NCI-H2081 (cell line): Measurements from ENCODE around the gene TEX19.
"Not testable (repeated sequence)": the region's sequence is repeated elsewhere in the genome, so short reads cannot be mapped to it uniquely, and the experiment has no call there.

Experiments used
- DNase-seq, 2 experiments: peaks; one replicate each; lab custom pipeline; 2025; lab: John Stamatoyannopoulos, UW

TEX19 gene

DNA sequence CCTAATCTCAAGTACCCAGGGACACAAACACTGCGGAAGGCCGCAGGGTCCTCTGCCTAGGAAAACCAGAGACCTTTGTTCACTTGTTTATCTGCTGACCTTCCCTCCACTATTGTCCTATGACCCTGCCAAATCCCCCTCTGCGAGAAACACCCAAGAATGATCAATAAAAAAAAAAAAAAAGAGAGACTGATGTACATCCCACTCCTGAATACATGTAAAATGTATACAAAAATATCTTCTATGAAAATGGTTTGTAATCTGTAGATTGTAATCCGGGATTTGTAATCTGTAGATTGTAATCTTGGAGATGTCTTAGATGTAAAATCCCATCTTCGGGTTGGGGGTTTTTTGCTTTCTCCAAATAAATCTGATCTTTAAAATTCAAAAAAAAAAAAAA lies 18.2 kb downstream of the TEX19 start:
- DNase-seq: not testable (repeated sequence)

DNA sequence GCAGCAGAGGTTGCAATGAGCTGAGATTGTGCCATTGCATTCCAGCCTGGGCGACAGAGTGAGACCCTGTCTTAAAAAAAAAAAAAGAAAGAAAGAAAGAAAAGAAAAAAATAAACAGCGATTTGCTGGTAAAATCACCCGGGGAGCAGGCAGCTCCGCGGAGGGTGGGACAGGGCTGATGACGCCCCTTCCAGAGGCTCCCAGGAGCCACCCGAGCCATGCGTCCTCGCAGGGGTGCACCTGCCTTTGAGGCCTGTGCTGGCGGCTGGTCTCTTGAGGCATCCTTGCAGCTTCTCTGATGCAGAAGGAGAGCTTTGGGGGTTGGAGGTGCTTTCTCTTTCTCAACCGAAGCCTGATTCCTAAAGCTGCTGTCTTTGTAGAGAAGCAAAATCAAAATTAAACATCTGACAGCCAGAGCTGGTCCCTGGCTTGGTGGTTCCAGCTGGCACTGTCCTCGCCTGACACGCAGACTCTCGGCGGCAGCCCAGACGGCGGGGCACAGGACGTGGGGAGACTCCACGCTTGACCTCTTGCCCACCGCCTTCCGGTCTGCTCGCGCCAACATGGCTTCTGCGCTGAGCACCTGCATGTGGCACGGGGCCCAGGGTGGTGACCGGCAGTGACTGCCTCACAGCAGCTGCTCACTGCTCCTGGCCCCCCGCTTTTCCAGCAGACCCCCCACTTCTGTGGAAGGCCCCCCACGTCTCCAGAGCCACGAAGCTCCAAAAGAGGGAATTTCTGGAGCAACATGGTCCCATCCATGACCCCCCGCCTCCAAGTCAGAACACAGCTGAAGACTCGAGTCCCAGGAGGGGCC lies 19.1 kb downstream of the TEX19 start:
- no peak for DNase-seq

DNA sequence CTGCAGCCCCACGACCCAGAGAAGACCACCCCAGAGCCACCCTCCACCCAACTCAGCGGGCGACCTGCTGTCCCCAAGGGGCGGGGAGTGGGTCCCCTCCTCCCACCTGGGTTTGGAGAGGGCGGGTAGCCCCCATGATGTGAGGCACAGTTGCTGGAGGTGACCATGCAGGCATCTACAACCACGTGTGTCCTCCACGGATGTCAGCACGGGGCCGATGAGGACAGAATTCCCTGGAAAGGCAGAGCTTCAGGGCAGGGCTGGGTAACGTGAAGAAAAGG lies 19.6 kb downstream of the TEX19 start:
- DNase-seq: no peak

GRCh38 chr17:82380860-82381702 lies 22.0 kb downstream of the TEX19 start:
- DNase-seq: no peak

DNA sequence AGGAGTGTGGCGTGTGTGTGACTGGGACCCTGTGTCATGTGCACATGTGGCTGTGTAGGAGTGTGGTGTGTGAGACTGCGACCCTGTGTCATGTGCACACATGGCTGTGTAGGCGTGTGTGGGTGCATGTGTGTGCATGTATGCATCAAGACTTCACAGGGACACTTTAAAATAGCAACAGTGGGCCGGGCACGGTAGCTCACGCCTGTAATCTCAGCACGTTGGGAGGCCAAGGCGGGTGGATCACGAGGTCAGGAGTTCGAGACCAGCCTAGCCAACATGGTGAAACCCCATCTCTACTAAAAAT lies 22.6 kb downstream of the TEX19 start:
- DNase-seq: not testable (repeated sequence)

DNA sequence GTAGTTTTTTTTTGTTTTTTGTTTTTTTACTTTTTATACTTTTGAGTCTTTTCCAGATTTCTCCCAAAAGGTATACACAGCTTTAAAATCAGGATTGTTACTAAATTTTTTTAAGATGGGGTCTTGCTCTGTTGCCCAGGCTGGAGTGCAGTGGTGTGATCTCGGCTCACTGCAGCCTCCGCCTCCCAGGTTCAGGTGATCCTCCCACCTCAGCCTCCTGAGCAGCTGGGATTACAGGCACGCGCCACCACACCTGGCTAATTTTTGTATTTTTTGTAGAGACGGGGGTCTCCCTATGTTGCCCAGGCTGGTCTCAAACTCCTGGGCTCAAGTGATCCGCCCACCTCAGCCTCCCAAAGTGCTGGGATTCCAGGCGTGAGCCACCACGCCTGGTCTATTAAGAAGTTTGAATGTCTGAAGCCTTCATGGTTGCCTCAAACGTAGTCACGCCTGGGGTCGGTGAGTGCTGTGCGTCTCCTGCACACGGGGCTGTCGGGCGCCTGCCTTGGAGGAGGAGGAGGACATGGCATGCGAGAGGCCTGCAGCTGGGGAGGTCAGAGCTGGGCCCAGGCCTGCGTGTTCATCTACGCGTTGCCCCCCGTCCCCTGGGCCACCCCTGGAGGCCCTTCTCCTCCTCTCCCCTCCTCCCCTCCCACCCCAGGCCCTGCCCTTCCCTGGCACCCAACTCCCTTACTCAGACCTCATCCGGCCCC lies 23.3 kb downstream of the TEX19 start:
- not testable (repeated sequence) for DNase-seq

DNA sequence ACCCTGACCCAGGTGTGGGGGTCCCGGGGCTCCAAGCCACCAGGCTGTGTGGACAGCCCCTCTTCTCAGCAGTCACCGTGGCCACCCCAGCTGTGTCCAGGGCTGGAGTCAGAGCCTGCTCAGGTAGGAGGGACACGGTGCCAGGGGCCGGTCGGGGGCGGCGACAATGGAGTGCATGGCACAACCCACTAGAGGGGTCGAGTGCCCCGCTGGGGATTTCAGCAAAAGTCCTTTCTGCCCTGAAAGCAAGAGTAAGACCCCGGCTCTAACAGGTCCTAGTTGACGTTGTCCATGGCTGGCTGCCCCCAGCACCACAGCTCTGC lies 23.8 kb downstream of the TEX19 start:
- DNase-seq: no peak

- DNase-seq: no peak
Observed at GRCh38 chr17:82383411-82383810, 24.4 kb downstream of the TEX19 start.

- peak in 1 of 2 experiments; percentile 53 for DNase-seq
Observed at GRCh38 chr17:82384051-82384729, 25.1 kb downstream of the TEX19 start.

DNA sequence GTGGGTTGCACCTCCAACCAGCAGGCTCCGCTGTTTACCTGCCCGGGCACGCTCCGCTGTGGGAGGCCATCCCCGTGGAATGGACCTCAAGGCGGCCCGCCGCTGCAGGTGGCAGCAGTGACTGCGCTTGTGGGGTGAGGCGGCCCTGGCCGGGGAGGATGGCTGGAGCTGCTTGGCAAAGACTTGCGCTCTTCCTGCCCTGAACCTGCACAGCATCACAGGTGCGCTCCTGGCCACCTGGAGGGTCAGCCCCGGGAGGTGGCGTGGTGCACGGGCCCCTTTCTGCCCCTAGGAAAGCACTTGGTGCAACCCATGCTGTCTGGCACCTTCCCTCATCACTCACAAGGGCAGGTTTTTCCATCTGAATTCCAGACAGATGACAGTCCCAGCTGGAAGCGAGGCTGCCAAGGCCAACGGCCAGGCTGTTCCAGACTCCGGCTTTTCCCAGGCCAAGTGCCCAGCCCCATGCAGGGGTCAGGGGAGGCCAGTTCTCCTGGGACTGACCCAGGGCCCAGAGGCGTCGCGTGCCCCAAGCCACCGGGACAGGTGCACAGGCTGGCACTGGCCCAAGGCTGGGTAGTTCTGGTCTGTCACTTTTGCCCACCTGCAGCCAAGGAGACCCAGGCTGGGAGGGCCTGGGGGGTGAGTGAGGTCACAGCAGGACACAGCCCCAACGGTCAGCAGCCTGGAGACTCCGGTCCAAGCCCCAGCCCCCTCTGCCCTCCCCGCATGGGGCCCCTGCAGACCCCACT lies 25.9 kb downstream of the TEX19 start:
- peak; percentile 73 to 91 for DNase-seq

DNA sequence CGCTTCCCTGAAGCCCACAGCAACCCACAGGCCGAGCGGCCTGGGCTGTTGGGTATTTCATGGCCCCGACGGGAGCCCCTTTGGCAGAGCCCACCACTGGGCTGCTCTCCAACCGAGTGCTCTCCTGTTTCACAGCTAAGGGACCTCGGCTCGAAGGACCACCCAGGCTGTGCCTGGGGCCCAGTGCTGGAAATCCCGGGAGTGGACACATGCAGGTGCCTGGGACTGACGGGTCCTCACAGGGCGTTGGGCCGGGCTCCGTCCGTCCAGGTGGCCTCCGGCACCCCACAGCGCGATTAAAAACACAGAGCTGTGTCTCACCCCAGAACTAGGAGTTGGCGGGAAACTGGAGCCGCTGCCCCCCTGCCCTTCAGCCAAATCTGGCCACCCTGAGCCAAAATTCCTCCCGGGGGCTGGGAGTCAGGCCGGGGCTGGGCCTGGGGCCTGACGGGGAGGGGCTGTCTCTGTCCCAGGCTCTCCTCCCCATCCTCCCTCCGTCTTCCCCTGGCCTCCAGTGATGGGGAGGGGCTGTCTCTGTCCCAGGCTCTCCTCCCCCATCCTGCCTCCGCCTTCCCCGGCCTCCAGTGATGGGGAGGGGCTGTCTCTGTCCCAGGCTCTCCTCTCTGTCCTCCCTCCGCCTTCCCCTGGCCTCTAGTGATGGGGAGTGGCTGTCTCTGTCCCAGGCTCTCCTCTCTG lies 26.7 kb downstream of the TEX19 start:
- DNase-seq: no peak

DNA sequence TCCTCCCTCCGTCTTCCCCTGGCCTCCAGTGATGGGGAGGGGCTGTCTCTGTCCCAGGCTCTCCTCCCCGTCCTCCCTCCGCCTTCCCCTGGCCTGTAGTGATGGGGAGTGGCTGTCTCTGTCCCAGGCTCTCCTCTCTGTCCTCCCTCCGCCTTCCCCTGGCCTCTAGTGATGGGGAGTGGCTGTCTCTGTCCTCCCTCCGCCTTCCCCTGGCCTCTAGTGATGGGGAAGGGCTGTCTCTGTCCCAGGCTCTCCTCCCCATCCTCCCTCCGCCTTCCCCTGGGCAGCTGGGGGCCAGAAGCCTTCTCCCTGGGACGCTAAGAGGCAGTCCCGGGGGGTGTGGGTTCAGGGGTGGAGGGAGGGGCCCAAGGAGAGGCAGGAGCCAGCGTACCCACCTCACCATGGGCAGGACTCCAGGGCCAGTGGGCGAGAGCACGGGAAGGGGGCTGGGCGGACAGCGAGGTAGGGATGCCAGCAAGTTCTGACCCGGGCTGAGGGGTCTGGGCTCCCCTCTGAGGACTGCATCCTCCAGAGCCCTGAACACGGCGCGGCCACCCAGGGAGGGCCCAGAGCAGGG lies 27.3 kb downstream of the TEX19 start:
- no peak for DNase-seq

DNA sequence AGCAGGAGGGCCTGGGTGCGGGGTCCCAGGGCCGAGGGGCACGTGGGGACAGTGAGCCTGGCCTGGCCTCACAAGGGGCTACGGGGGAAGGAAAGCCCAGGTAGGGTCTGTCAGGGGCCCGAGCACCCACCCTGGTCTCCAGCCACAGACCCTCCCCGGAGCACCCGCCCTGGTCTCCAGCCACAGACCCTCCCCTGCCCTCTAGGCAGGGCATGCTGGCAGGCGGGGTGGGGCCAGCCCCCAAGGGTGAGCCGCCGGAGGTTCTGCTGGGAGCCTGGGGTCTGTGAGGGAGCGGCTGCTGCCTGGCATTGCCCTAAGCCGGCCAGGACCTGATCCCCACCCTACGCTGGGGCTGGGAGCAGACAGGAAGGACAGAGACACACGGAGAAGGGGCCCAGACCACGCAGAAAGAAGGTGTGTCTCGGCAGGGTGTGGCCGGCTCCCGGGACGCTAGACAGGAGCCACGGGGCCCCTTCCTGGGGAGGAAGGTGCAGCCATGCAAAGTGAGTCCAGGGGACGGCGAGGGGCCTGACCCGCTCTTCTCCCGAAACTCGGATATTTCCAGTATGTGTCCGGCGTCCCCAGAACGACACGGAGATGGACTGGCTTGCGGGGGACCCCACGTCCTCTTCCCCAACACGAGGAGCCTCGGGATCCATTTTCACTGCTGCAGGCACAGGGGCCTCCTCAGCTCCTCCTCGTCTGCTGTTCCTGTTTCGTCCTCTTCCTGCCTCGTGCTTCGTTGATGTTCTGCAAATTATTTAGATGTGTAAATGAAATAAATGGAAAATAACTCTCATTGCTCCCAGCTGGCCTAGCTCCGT lies 28.0 kb downstream of the TEX19 start:
- DNase-seq: no peak

GRCh38 chr17:82387705-82388106 lies 28.7 kb downstream of the TEX19 start:
- DNase-seq: no peak

GRCh38 chr17:82388223-82388921 lies 29.3 kb downstream of the TEX19 start:
- DNase-seq: no peak

- no peak for DNase-seq
Observed at GRCh38 chr17:82388922-82389283, 29.9 kb downstream of the TEX19 start.

DNA sequence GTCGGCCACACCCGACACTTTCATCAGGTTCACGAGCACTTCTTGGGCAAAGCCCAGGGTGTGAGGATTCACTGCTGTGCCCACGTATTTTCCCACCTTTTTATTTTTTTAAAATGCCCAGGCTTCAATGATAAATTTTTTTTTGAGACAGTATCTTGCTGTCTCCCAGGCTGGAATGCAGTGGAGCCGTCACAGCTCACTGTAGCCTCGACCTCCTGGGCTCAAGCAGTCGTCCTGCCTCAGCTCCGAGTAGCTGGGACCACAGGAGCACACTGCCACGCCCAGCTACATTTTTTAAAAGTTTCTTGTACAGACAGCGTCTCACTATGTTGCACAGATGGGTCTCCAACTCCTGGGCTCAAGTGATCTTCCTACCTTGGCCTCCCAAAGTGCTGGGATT lies 30.3 kb downstream of the TEX19 start:
- DNase-seq: no peak

DNA sequence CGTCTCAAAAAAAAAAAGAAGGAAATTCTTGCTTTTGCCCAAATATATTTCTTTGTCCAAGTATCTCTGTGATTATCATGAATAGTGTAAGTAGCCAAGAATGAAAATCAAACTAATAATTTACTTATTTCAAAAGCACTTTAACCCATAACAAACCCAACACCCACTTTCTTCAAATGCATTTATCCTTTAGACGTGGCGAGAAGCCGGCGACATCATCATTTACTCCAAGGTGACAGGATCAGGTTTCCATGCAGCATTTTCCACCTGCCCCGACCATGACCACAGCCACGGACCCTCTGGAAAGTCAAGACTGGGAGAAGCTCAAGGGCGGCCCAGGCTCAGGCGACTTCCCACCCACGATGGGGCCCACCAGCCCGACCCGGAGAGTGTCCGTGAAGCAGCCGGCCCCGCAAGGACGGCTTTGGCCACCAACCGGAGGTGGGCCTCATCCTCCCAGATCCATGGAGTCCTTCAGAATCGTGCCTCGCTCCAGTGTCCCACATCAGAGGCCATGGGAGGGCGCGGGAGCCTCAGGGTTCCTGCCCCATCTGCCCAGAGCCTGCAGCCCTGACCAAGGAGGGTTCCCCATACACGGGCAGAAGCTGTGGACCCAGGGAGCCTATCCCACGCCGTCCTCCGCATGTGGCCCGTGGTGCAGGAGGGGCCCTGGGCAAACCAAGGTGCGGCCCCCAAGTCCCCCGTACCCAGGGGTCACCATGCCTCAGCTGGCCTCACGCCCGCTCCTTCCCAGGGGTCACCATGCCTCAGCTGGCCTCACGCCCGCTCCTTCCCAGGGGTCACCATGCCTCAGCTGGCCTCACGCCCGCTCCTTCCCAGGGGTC lies 31.2 kb downstream of the TEX19 start:
- DNase-seq: no peak
